Testis (tissue), 3 donors: ENCODE data around the gene KDM6B. TPM values are rescaled to one million over a fixed set of nuclear protein-coding genes. Genes with fewer than 3 reads are reported as not detected.

Experiments
- DNase-seq: peaks from one replicate; pipeline ENCODE4 v3.0.0-alpha.2; 2019
- H3K27ac ChIP-seq, 2 donors: fragments of 200-600 bp; sonication (generic); one replicate each; pipeline ENCODE4 v1.5.1; 2019
- H3K27me3 ChIP-seq: fragments of 200-600 bp; sonication (generic); one replicate; pipeline ENCODE4 v1.5.1; 2019
- H3K36me3 ChIP-seq: fragments of 200-600 bp; sonication (generic); one replicate; pipeline ENCODE4 v1.5.1; 2017; ENCODE audit warnings: low read depth; ENCODE audit errors: missing control alignments
- H3K4me1 ChIP-seq: fragments of 200-600 bp; sonication (generic); one replicate; pipeline ENCODE4 v1.5.1; 2019
- H3K4me3 ChIP-seq, 2 donors: fragments of 200-600 bp; sonication (generic); one replicate each; pipeline ENCODE4 v1.5.1; 2017 to 2019
- H3K9me3 ChIP-seq: fragments of 200-600 bp; sonication (generic); one replicate; pipeline ENCODE4 v1.5.1; 2017
- POLR2A ChIP-seq: fragments of 450-650 bp; IDR thresholded peaks from one replicate; pipeline ENCODE4 v1.6.1; 2017; ENCODE audit warnings: antibody characterized with exemption, mild to moderate bottlenecking, moderate library complexity
- whole genome bisulfite sequencing, 2 donors: methylation state at CpG; one replicate each; pipeline ENCODE4 v1.1.5; 2018; 5-methylcytosine and 5-hydroxymethylcytosine counted together
- intact Hi-C: fragments of 100-400 bp; cut with DNase I; formaldehyde crosslinking; loops from one replicate; pipeline ENCODE4 v1.15.1; 2023; ENCODE audit warnings: low total_unique reads
- polyA plus RNA-seq: library from polyadenylated mRNA; stranded (reverse); fragments of 350-450 nt; fragmentation: Illumina TruSeq; extraction: RNeasy Lipid Tissue Mini Kit (QIAGEN cat#74804); gene quantifications from one replicate; pipeline ENCODE4 v1.2.3, GENCODE V29; 2014; ENCODE audit warnings: low read depth, low replicate concordance; ENCODE audit not compliant: insufficient read depth
- total RNA-seq, 2 donors: library from RNA; depleted of rRNA; stranded (reverse); fragments of >200 nt; gene quantifications; one replicate each; pipeline ENCODE4 v1.2.3, GENCODE V29; 2016
- TF ChIP-seq, protein P1 (sequence below), 3 experiments: fragments of 450-650 bp in 2 of 3; fragments of 200-600 bp in 1 of 3; sonication (generic) in 1 of 3; IDR thresholded peaks; one replicate each; pipeline ENCODE4 v1.5.1; 2016 to 2019; ENCODE audit warnings: antibody characterized with exemption in 3 of 3, mild to moderate bottlenecking in 2 of 3, moderate library complexity in 1 of 3

Gene KDM6B
- total and polyA plus RNA-seq, 3 donors from 2014 or later, result 27.8 to 41.8 (median 38.0) TPM

DNA sequence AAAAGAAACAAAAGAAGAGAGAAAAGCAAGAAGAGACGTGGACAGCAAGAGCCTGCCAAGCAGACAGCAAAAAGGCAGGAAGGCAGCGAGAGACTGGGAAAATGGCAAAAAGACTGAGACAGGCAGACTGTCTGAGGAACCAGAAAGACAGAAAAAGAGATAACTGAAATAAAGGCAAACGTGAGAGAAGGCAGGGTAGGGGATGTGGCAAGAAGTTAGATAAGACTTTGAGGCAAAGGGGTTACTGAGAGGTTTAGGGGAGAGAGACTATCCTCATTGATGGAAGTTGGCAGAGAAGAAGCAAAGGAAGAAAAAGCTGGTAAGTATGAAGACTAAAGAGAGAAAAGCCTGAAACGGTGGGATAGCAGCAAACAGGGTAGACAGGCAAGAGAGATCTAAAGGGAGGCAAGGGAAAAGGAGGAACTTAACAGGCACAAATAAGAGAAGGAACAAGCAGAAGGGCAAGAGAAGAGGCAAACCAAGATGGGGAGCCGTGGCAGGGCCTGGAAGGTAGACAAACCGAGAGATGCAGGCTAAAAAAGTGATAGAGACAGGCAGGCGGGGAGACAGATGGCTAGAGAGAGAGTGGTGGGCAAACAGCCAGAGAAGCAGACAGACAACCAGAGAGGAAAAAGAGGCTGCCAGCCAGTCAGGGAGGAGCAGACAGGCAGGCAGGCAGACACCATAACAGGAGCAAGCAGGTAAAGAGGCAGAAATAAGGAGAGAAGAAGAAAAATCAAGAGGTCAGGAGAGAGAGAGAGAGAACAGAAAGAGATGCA lies 47.4 kb downstream of the KDM6B start:
- Histone ChIP-seq H3K27me3 (no peaks in the 10 kb centered on the region), H3K27ac (peak overlapping the region in 1 of 2 donors; percentile 11), H3K9me3 (no peaks in the 10 kb centered on the region), H3K36me3 (no peaks in the 10 kb centered on the region), H3K4me3 (no peak overlapping the region), H3K4me1 (peaks cover 17% of the 10 kb centered on the region)
- 43 to 48% methylated on average over 7 of the region's 7 CpGs for WGBS, 2 donors
- intact Hi-C loops, result no loop called here
- TF ChIP-seq, protein P1, sequence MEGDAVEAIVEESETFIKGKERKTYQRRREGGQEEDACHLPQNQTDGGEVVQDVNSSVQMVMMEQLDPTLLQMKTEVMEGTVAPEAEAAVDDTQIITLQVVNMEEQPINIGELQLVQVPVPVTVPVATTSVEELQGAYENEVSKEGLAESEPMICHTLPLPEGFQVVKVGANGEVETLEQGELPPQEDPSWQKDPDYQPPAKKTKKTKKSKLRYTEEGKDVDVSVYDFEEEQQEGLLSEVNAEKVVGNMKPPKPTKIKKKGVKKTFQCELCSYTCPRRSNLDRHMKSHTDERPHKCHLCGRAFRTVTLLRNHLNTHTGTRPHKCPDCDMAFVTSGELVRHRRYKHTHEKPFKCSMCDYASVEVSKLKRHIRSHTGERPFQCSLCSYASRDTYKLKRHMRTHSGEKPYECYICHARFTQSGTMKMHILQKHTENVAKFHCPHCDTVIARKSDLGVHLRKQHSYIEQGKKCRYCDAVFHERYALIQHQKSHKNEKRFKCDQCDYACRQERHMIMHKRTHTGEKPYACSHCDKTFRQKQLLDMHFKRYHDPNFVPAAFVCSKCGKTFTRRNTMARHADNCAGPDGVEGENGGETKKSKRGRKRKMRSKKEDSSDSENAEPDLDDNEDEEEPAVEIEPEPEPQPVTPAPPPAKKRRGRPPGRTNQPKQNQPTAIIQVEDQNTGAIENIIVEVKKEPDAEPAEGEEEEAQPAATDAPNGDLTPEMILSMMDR (IDR thresholded peaks at IDR 0.05), result no peak
- no peak for TF ChIP-seq POLR2A
- peak; percentile 49 for DNase-seq

DNA sequence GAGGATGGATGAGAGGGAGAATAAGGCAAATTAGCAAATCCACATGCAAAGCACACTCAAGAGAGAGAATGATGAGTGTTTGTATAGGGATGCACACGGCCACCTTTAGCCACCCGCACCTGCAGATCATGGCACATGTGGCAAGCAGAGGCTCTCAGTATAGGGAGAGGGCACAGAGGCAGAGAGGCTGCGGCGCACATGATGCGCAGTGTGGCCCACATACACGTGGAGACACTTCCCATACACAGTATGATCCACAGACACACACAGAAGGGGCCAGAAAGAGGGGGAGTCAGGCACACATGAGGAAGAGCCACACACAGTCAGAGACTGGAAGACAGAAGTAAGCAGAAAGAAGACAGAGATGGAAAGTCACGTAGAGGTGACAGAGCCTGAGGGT lies 48.1 kb downstream of the KDM6B start:
- H3K27ac ChIP-seq, result peak overlapping the region in 1 of 2 donors; percentile 87
- peaks cover 23% of the 10 kb centered on the region for H3K4me1 ChIP-seq

DNA sequence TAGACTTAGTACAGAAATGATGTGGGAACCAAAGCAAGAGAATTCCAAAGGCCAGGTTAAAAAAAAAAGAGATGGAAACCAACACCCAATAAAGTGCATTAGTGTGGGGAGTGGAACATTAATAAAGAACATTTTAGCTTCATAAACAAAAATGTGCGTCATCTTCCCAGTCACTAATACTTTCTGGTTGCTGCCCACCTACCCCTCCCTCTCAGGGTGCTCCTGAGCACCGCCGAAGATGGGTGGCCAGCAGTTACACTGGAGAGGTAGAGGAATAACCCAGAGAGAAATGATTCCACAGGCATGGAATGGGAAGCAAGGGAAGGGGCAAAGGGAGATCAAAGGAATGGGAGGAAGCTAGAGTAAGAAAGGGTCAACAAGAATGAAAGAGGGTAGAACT lies 48.6 kb downstream of the KDM6B start:
- Histone ChIP-seq H3K9me3 (no peaks in the 10 kb centered on the region), H3K27me3 (no peaks in the 10 kb centered on the region), H3K27ac (peak overlapping the region in 1 of 2 donors; percentile 87), H3K36me3 (no peaks in the 10 kb centered on the region), H3K4me1 (peaks cover 25% of the 10 kb centered on the region), H3K4me3 (no peak overlapping the region)
- no peak for DNase-seq
- TF ChIP-seq, protein P1 (IDR thresholded peaks at IDR 0.05), result no peak
- no peak for TF ChIP-seq POLR2A
- 71 to 82% methylated on average over 3 of the region's 3 CpGs for WGBS, 2 donors
- intact Hi-C loops, result no loop called here

More for the DNA sequence above, 48.1 kb downstream of the KDM6B start:
- DNase-seq, result no peak
- no peaks in the 10 kb centered on the region for H3K36me3 ChIP-seq
- TF ChIP-seq, protein P1 (IDR thresholded peaks at IDR 0.05), result no peak
- no peak for TF ChIP-seq POLR2A
- no peaks in the 10 kb centered on the region for H3K27me3 ChIP-seq
- intact Hi-C loops, result no loop called here
- no peak overlapping the region for H3K4me3 ChIP-seq
- no peaks in the 10 kb centered on the region for H3K9me3 ChIP-seq
- 63 to 65% methylated on average over 7 of the region's 7 CpGs for WGBS, 2 donors

Other genes with a start within 250 kb of the KDM6B start
- 1 to 10 TPM; 2.8 to 4.0 TPM for gene SOX15, start 244.1 kb upstream of the KDM6B start, total RNA-seq
- gene SOX15, start 244.1 kb upstream of the KDM6B start, polyA plus RNA-seq, result 2.6 TPM
- 10 to 100 TPM; 53.8 to 60.3 TPM for gene FXR2, start 219.3 kb upstream of the KDM6B start, total RNA-seq
- 76.0 TPM for gene FXR2, start 219.3 kb upstream of the KDM6B start, polyA plus RNA-seq
- 100 to 1,000 TPM; 108 to 112 TPM for gene SAT2, start 206.4 kb upstream of the KDM6B start, total RNA-seq
- 128 TPM for gene SAT2, start 206.4 kb upstream of the KDM6B start, polyA plus RNA-seq
- 1 to 10 TPM; 3.2 to 6.1 TPM for gene SHBG, start 204.1 kb upstream of the KDM6B start, total RNA-seq
- 17.8 TPM for gene SHBG, start 204.1 kb upstream of the KDM6B start, polyA plus RNA-seq
- 10 to 100 TPM in 1 of 2 donors, 1 to 10 TPM in 1; 6.1 to 11.6 TPM for gene ATP1B2, start 183.3 kb upstream of the KDM6B start, total RNA-seq
- 10.1 TPM for gene ATP1B2, start 183.3 kb upstream of the KDM6B start, polyA plus RNA-seq
- gene TP53, start 146.7 kb upstream of the KDM6B start, total RNA-seq, result 10 to 100 TPM; 45.0 to 47.1 TPM
- 32.1 TPM for gene TP53, start 146.7 kb upstream of the KDM6B start, polyA plus RNA-seq
- 10 to 100 TPM; 10.5 to 11.3 TPM for gene WRAP53, start 145.7 kb upstream of the KDM6B start, total RNA-seq
- gene WRAP53, start 145.7 kb upstream of the KDM6B start, polyA plus RNA-seq, result 12.0 TPM
- 1 to 10 TPM in 1 of 2 donors, under 1 TPM in 1; 0.93 to 2.0 TPM for gene EFNB3, start 129.0 kb upstream of the KDM6B start, total RNA-seq
- gene EFNB3, start 129.0 kb upstream of the KDM6B start, polyA plus RNA-seq, result 3.5 TPM
- gene DNAH2, start 116.5 kb upstream of the KDM6B start, total RNA-seq, result 10 to 100 TPM; 11.7 to 22.7 TPM
- gene DNAH2, start 116.5 kb upstream of the KDM6B start, polyA plus RNA-seq, result 24.9 TPM
- gene TMEM88, start 20.8 kb downstream of the KDM6B start, total RNA-seq, result 1 to 10 TPM; 4.6 to 7.4 TPM
- 6.8 TPM for gene TMEM88, start 20.8 kb downstream of the KDM6B start, polyA plus RNA-seq
- 10 to 100 TPM; 72.3 to 83.1 TPM for gene NAA38, start 23.3 kb downstream of the KDM6B start, total RNA-seq
- gene NAA38, start 23.3 kb downstream of the KDM6B start, polyA plus RNA-seq, result 102 TPM
- gene CYB5D1, start 23.8 kb downstream of the KDM6B start, total RNA-seq, result 10 to 100 TPM in 1 of 2 donors, 1 to 10 TPM in 1; 9.9 to 10.1 TPM
- gene CYB5D1, start 23.8 kb downstream of the KDM6B start, polyA plus RNA-seq, result 12.8 TPM
- gene CHD3, start 54.6 kb downstream of the KDM6B start, total RNA-seq, result 100 to 1,000 TPM; 111 to 123 TPM
- gene CHD3, start 54.6 kb downstream of the KDM6B start, polyA plus RNA-seq, result 62.3 TPM
- 10 to 100 TPM; 16.2 to 27.9 TPM for gene RNF227, start 82.1 kb downstream of the KDM6B start, total RNA-seq
- 6.5 TPM for gene RNF227, start 82.1 kb downstream of the KDM6B start, polyA plus RNA-seq
- gene KCNAB3, start 95.6 kb downstream of the KDM6B start, total RNA-seq, result 1 to 10 TPM; 4.3 to 5.2 TPM
- gene KCNAB3, start 95.6 kb downstream of the KDM6B start, polyA plus RNA-seq, result 3.3 TPM
- gene TRAPPC1, start 97.7 kb downstream of the KDM6B start, total RNA-seq, result 10 to 100 TPM; 76.1 to 96.1 TPM
- 115 TPM for gene TRAPPC1, start 97.7 kb downstream of the KDM6B start, polyA plus RNA-seq
- 100 to 1,000 TPM in 1 of 2 donors, 10 to 100 TPM in 1; 79.2 to 111 TPM for gene CNTROB, start 98.0 kb downstream of the KDM6B start, total RNA-seq
- gene CNTROB, start 98.0 kb downstream of the KDM6B start, polyA plus RNA-seq, result 153 TPM
- 1 to 10 TPM; 1.3 to 1.7 TPM for gene GUCY2D, start 168.4 kb downstream of the KDM6B start, total RNA-seq
- gene GUCY2D, start 168.4 kb downstream of the KDM6B start, polyA plus RNA-seq, result 2.4 TPM
- gene ALOX15B, start 204.8 kb downstream of the KDM6B start, total RNA-seq, result 1 to 10 TPM in 1 of 2 donors, under 1 TPM in 1; 0.79 to 2.2 TPM
- gene ALOX15B, start 204.8 kb downstream of the KDM6B start, polyA plus RNA-seq, result 1.8 TPM